Measurements from ENCODE around the gene MBOAT2. TPM values are rescaled to one million over a fixed set of nuclear protein-coding genes. Genes with fewer than 3 reads are reported as not detected.

The MBOAT2 gene
- polyA plus RNA-seq, 1 experiment: 18.1 TPM

GRCh38 chr2:9030841-9031240 lies 27.4 kb upstream of the MBOAT2 start:
- Histone ChIP-seq H3K36me3 (ENCODE audit: control insufficient read depth, insufficient read depth, low read length) (no peaks in the 10 kb centered on the region), H3K27me3 (ENCODE audit: control insufficient read depth, insufficient read depth, low read length) (peaks cover 1% of the 10 kb centered on the region; the same call in 1 of the 2 replicates), H3K4me3 (ENCODE audit: low read depth, low read length) (no peak overlapping the region)
- DNase-seq (ENCODE audit: low read depth): no peak
- ChIA-PET CTCF (no interaction called here), POLR2A (no interaction called here)
- TF ChIP-seq, protein P1, sequence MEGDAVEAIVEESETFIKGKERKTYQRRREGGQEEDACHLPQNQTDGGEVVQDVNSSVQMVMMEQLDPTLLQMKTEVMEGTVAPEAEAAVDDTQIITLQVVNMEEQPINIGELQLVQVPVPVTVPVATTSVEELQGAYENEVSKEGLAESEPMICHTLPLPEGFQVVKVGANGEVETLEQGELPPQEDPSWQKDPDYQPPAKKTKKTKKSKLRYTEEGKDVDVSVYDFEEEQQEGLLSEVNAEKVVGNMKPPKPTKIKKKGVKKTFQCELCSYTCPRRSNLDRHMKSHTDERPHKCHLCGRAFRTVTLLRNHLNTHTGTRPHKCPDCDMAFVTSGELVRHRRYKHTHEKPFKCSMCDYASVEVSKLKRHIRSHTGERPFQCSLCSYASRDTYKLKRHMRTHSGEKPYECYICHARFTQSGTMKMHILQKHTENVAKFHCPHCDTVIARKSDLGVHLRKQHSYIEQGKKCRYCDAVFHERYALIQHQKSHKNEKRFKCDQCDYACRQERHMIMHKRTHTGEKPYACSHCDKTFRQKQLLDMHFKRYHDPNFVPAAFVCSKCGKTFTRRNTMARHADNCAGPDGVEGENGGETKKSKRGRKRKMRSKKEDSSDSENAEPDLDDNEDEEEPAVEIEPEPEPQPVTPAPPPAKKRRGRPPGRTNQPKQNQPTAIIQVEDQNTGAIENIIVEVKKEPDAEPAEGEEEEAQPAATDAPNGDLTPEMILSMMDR (IDR thresholded peaks at IDR 0.05; ENCODE audit: insufficient read depth, low read depth, low read length): no peak

DNA sequence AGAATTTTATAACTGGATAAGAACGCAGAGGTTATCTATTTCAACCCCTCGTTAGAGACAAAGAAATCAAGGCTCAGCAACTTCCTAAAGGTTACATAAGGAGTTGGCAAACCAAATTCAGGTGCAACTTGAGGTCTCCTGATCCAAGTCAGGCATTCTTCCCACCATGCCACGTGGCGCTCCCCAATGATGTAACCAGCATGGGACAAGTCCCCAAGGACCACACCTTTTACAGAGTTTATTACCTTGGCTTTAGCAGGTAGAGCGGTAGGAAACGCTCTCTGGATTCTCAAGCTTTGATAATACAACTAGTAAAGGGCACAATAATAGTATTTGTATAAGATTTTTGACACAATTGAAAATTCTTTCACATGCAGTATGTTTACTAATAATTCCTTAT lies 26.7 kb upstream of the MBOAT2 start:
- ChIA-PET CTCF (no interaction called here), POLR2A (no interaction called here)
- TF ChIP-seq, protein P1 (IDR thresholded peaks at IDR 0.05; ENCODE audit: insufficient read depth, low read depth, low read length): no peak
- no peak for DNase-seq (ENCODE audit: low read depth)
- peaks cover 1% of the 10 kb centered on the region; the same call in 1 of the 2 replicates for H3K27me3 ChIP-seq (ENCODE audit: control insufficient read depth, insufficient read depth, low read length)
- H3K36me3 ChIP-seq (ENCODE audit: control insufficient read depth, insufficient read depth, low read length): no peaks in the 10 kb centered on the region
- no peak overlapping the region for H3K4me3 ChIP-seq (ENCODE audit: low read depth, low read length)

- Histone ChIP-seq H3K27me3 (ENCODE audit: control insufficient read depth, insufficient read depth, low read length) (peaks cover 1% of the 10 kb centered on the region; the same call in 1 of the 2 replicates), H3K4me3 (ENCODE audit: low read depth, low read length) (no peak overlapping the region), H3K36me3 (ENCODE audit: control insufficient read depth, insufficient read depth, low read length) (no peaks in the 10 kb centered on the region)
- no peak for DNase-seq (ENCODE audit: low read depth)
- TF ChIP-seq, protein P1 (IDR thresholded peaks at IDR 0.05; ENCODE audit: insufficient read depth, low read depth, low read length): no peak
- CTCF ChIA-PET: no interaction called here
- POLR2A ChIA-PET: no interaction called here
Observed at GRCh38 chr2:9029721-9030120, 26.2 kb upstream of the MBOAT2 start.

GRCh38 chr2:9027884-9028283 lies 24.4 kb upstream of the MBOAT2 start:
- TF ChIP-seq, protein P1 (IDR thresholded peaks at IDR 0.05; ENCODE audit: insufficient read depth, low read depth, low read length): no peak
- POLR2A ChIA-PET: no interaction called here

GRCh38 chr2:9025746-9026145 lies 22.3 kb upstream of the MBOAT2 start:
- peaks cover 1% of the 10 kb centered on the region; the same call in 1 of the 2 replicates for H3K27me3 ChIP-seq (ENCODE audit: control insufficient read depth, insufficient read depth, low read length)
- ChIA-PET CTCF (no interaction called here), POLR2A (no interaction called here)
- H3K4me3 ChIP-seq (ENCODE audit: low read depth, low read length): no peak overlapping the region
- TF ChIP-seq, protein P1 (IDR thresholded peaks at IDR 0.05; ENCODE audit: insufficient read depth, low read depth, low read length): no peak
- DNase-seq (ENCODE audit: low read depth): no peak
- H3K36me3 ChIP-seq (ENCODE audit: control insufficient read depth, insufficient read depth, low read length): no peaks in the 10 kb centered on the region

More at GRCh38 chr2:9027884-9028283, 24.4 kb upstream of the MBOAT2 start:
- no peak for DNase-seq (ENCODE audit: low read depth)
- no peak overlapping the region for H3K4me3 ChIP-seq (ENCODE audit: low read depth, low read length)
- CTCF ChIA-PET: no interaction called here
- no peaks in the 10 kb centered on the region for H3K36me3 ChIP-seq (ENCODE audit: control insufficient read depth, insufficient read depth, low read length)
- peaks cover 1% of the 10 kb centered on the region; the same call in 1 of the 2 replicates for H3K27me3 ChIP-seq (ENCODE audit: control insufficient read depth, insufficient read depth, low read length)
